Endodermal cell (in vitro differentiated cells): ENCODE results near the gene TDRD12. TPM values are rescaled to one million over a fixed set of nuclear protein-coding genes. Genes with fewer than 3 reads are reported as not detected.
"Not testable (repeated sequence)": the region's sequence is repeated elsewhere in the genome, so short reads cannot be mapped to it uniquely, and the experiment has no call there.

Source experiments
- DNase-seq: peaks from one replicate; pipeline ENCODE4 v3.0.0-alpha.2; 2017
- H3K27ac ChIP-seq: 2 replicates; pipeline ENCODE4 v1.5.1; 2013; ENCODE audit warnings: mild to moderate bottlenecking, low read depth, low read length, moderate library complexity
- H3K27me3 ChIP-seq: 2 replicates; pipeline ENCODE4 v1.6.1; 2013; ENCODE audit warnings: mild to moderate bottlenecking, low read length, moderate library complexity; ENCODE audit not compliant: insufficient read depth, control insufficient read depth, poor library complexity, severe bottlenecking
- H3K36me3 ChIP-seq: 2 replicates; pipeline ENCODE4 v1.7.0; 2013; ENCODE audit warnings: mild to moderate bottlenecking, low read length, moderate library complexity; ENCODE audit not compliant: control insufficient read depth, insufficient read depth
- H3K4me1 ChIP-seq: one replicate; pipeline ENCODE4 v1.7.0; 2013; ENCODE audit warnings: low read length; ENCODE audit not compliant: control insufficient read depth, insufficient read depth
- H3K4me3 ChIP-seq: 2 replicates; pipeline ENCODE4 v1.5.1; 2013; ENCODE audit warnings: mild to moderate bottlenecking, low read length, moderate library complexity
- H3K9ac ChIP-seq: 2 replicates; pipeline ENCODE4 v1.6.1; 2013; ENCODE audit warnings: mild to moderate bottlenecking, low read length, moderate library complexity; ENCODE audit not compliant: poor library complexity, severe bottlenecking; ENCODE audit errors: extremely low read depth
- H3K9me3 ChIP-seq: 2 replicates; pipeline ENCODE4 v1.6.1; 2013; ENCODE audit warnings: mild to moderate bottlenecking, low read length, moderate library complexity; ENCODE audit not compliant: control insufficient read depth
- H3K27ac Mint-ChIP-seq: 2 replicates; pipeline ENCODE4 v1.8.0; 2020; ENCODE audit warnings: mixed read lengths
- H3K27me3 Mint-ChIP-seq: 2 replicates; pipeline ENCODE4 v1.8.0; 2021; ENCODE audit warnings: mild to moderate bottlenecking, mixed read lengths; ENCODE audit not compliant: insufficient read depth
- H3K36me3 Mint-ChIP-seq: 2 replicates; pipeline ENCODE4 v1.8.0; 2020; ENCODE audit warnings: low read depth, mixed read lengths
- H3K4me1 Mint-ChIP-seq: 2 replicates; pipeline ENCODE4 v1.8.0; 2020; ENCODE audit warnings: mixed read lengths
- H3K4me3 Mint-ChIP-seq: 2 replicates; pipeline ENCODE4 v1.8.0; 2020; ENCODE audit warnings: mild to moderate bottlenecking, moderate library complexity, mixed read lengths
- H3K9me3 Mint-ChIP-seq: 2 replicates; pipeline ENCODE4 v1.8.0; 2020; ENCODE audit warnings: mild to moderate bottlenecking, mixed read lengths
- WGBS, 2 experiments: methylation state at CpG; one replicate each; pipeline versions ENCODE4 v1.1.5 to v1.1.7; 2013; ENCODE audit warnings: missing lambda C conversion rate in 2 of 2, mixed read lengths in 1 of 2; ENCODE audit not compliant: insufficient coverage in 1 of 2, insufficient read length in 1 of 2; 5-methylcytosine and 5-hydroxymethylcytosine counted together
- total RNA-seq, 2 donors: library from RNA; stranded (reverse); fragmentation: NEBNext Ultra II Directional in 1 of 2; extraction: Animal tissue kit (Norgen Biotek cat#: 25700) in 1 of 2; gene quantifications; 2 replicates in 1 of 2; 3 replicates in 1 of 2; pipeline ENCODE4 v1.2.1, GENCODE V29; 2021
- TF ChIP-seq, protein P1 (sequence below): fragments of 200-600 bp; sonication (generic); conservative IDR thresholded peaks from 2 replicates; pipeline ENCODE4 v1.5.0; 2021; ENCODE audit warnings: antibody characterized with exemption, mild to moderate bottlenecking

TDRD12 gene
- total RNA-seq, 2 donors from 2014 or later, result 0.20 to 0.84 TPM

DNA sequence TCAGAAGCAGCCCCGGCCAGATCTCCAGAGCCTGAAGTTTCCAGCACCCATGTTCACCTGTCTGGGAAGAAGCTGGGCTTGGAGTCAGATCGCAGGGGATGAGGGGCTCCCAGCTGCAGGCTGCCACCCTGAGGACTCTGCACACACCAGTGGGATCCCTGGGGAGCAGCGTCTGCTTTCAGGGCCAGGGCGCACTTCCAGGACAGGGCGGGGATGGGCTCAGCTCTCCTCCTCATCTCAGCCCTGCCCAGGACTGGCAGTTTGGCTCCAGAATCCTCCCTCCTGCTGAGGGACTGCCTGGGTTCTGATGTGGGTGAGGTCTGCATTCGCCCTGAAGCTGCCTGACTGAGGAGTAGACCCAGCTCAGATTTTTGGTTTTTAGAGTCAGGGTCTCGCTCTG is 146.5 kb downstream of the TDRD12 start:
- no peak for DNase-seq
- Mint-ChIP-seq H3K27me3 (no peaks in the 10 kb centered on the region), H3K4me3 (no peak overlapping the region), H3K36me3 (no peaks in the 10 kb centered on the region), H3K27ac (no peak overlapping the region), H3K4me1 (peaks cover 3% of the 10 kb centered on the region), H3K9me3 (no peaks in the 10 kb centered on the region)
- no peak overlapping the region for H3K27ac ChIP-seq
- no peak overlapping the region for H3K4me3 ChIP-seq
- no peaks in the 10 kb centered on the region for H3K4me1 ChIP-seq
- H3K27me3 ChIP-seq, result no peaks in the 10 kb centered on the region
- no peaks in the 10 kb centered on the region for H3K9me3 ChIP-seq
- no peak overlapping the region for H3K9ac ChIP-seq
- WGBS, 2 experiments, result 92 to 100% methylated on average over 4 to 7 of the region's 7 CpGs
- TF ChIP-seq, protein P1, sequence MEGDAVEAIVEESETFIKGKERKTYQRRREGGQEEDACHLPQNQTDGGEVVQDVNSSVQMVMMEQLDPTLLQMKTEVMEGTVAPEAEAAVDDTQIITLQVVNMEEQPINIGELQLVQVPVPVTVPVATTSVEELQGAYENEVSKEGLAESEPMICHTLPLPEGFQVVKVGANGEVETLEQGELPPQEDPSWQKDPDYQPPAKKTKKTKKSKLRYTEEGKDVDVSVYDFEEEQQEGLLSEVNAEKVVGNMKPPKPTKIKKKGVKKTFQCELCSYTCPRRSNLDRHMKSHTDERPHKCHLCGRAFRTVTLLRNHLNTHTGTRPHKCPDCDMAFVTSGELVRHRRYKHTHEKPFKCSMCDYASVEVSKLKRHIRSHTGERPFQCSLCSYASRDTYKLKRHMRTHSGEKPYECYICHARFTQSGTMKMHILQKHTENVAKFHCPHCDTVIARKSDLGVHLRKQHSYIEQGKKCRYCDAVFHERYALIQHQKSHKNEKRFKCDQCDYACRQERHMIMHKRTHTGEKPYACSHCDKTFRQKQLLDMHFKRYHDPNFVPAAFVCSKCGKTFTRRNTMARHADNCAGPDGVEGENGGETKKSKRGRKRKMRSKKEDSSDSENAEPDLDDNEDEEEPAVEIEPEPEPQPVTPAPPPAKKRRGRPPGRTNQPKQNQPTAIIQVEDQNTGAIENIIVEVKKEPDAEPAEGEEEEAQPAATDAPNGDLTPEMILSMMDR, result no peak
- H3K36me3 ChIP-seq, result no peaks in the 10 kb centered on the region

DNA sequence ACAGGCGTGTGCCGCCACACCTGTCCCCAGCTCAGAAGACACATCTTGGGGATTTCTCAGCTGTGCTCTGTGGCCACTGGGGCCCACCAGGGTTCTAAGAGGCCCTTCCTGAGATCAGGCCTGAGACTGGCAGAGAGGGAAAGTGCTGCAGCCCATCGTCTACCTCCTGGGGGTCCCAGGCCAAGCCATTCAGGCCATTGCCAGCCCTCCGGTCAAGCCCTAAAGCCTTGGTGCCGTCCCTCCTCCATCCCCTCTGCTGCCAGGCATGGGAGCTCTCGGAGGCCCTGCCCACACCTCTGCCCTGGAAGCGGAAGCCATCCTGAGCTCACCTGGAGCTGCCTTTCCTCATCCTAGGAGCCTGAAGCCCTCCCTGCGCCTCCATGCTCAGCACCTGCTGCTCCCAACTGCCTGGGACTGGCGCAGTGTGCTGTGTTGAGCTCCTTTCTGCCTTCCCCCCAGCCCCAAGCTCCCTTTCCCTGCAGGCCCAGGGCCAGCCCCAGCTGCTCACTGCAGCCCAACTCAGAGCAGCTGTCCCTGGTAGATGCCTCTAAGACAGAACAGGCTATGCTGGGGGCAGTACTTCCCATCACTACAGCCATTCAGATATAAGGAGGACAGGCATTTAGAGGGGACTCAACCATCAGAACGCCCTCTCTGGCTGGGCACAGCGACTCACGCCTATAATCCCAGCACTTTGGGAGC is 147.1 kb downstream of the TDRD12 start:
- Mint-ChIP-seq H3K4me3 (no peak overlapping the region), H3K4me1 (peaks cover 3% of the 10 kb centered on the region), H3K9me3 (no peaks in the 10 kb centered on the region), H3K27ac (no peak overlapping the region), H3K27me3 (no peaks in the 10 kb centered on the region), H3K36me3 (no peaks in the 10 kb centered on the region)
- no peak for DNase-seq
- Histone ChIP-seq H3K4me3 (no peak overlapping the region), H3K9ac (no peak overlapping the region), H3K4me1 (no peaks in the 10 kb centered on the region), H3K27me3 (no peaks in the 10 kb centered on the region), H3K27ac (no peak overlapping the region), H3K36me3 (no peaks in the 10 kb centered on the region), H3K9me3 (no peaks in the 10 kb centered on the region)
- WGBS, 2 experiments, result 91 to 92% methylated on average over 10 to 12 of the region's 12 CpGs
- TF ChIP-seq, protein P1, result no peak

- H3K4me3 Mint-ChIP-seq, result not testable (repeated sequence)
- 94 to 96% methylated on average over 9 of the region's 9 CpGs for WGBS, 2 experiments
Observed at GRCh38 chr19:32867436-32867835, 147.9 kb downstream of the TDRD12 start.

More at GRCh38 chr19:32867436-32867835, 147.9 kb downstream of the TDRD12 start:
- not testable (repeated sequence) for H3K9me3 Mint-ChIP-seq, H3K36me3 Mint-ChIP-seq, H3K4me1 Mint-ChIP-seq, H3K27me3 Mint-ChIP-seq, H3K36me3 ChIP-seq, H3K4me3 ChIP-seq, DNase-seq, H3K9ac ChIP-seq, H3K9me3 ChIP-seq, H3K27me3 ChIP-seq, H3K27ac Mint-ChIP-seq, H3K27ac ChIP-seq, H3K4me1 ChIP-seq
